Measurements from ENCODE around the gene SUPT20H.
"Not testable (repeated sequence)": the region's sequence is repeated elsewhere in the genome, so short reads cannot be mapped to it uniquely, and the experiment has no call there.

DNA sequence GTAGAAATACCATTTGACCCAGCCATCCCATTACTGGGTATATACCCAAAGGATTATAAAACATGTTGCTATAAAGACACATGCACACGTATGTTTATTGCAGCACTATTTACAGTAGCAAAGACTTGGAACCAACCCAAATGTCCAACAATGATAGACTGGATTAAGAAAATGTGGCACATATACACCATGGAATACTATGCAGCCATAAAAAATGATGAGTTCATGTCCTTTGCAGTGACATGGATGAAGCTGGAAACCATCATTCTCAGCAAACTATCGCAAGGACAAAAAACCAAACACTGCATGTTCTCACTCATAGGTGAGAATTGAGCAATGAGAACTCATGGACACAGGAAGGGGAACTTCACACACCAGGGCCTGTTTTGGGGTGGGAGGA lies 3.3 kb downstream of the SUPT20H start:
- TF ChIP-seq, protein P1, sequence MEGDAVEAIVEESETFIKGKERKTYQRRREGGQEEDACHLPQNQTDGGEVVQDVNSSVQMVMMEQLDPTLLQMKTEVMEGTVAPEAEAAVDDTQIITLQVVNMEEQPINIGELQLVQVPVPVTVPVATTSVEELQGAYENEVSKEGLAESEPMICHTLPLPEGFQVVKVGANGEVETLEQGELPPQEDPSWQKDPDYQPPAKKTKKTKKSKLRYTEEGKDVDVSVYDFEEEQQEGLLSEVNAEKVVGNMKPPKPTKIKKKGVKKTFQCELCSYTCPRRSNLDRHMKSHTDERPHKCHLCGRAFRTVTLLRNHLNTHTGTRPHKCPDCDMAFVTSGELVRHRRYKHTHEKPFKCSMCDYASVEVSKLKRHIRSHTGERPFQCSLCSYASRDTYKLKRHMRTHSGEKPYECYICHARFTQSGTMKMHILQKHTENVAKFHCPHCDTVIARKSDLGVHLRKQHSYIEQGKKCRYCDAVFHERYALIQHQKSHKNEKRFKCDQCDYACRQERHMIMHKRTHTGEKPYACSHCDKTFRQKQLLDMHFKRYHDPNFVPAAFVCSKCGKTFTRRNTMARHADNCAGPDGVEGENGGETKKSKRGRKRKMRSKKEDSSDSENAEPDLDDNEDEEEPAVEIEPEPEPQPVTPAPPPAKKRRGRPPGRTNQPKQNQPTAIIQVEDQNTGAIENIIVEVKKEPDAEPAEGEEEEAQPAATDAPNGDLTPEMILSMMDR (IDR thresholded peaks at IDR 0.05): not testable (repeated sequence)
- not testable (repeated sequence) for TF ChIP-seq POLR2A, EP300 (IDR thresholded peaks at IDR 0.05)

Data from tibial nerve (tissue), 4 donors.